Activated CD4-positive, CD25-positive, alpha-beta regulatory T cell (primary cell): ENCODE measurements around the gene RAB20.
"Not testable (repeated sequence)": the region's sequence is repeated elsewhere in the genome, so short reads cannot be mapped to it uniquely, and the experiment has no call there.

Experiments used
- DNase-seq, 4 experiments: peaks; one replicate each; lab custom pipeline; 2025; lab: John Stamatoyannopoulos, UW

RAB20 gene

GRCh38 chr13:110575322-110576069 lies 14.0 kb upstream of the RAB20 start:
- no peak for DNase-seq

DNA sequence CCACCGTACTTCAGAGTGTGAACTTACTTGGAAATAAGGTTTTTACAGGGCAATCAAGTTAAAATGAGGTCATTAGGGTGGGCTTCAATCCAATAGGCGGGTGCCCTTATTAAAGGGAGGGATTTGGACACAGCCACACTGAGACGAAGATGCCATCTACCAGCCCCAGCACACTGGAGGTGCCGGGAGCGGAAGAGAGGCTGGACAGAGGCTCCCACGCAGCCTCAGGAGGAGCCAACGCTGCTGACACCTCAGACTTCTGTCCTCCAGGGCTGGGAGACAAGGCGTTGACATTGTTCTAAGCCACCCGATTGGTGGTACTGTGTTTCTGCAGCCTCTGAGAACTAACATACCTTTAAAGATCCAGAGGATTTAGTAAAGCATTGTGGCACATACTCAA lies 12.6 kb upstream of the RAB20 start:
- DNase-seq = no peak

DNA sequence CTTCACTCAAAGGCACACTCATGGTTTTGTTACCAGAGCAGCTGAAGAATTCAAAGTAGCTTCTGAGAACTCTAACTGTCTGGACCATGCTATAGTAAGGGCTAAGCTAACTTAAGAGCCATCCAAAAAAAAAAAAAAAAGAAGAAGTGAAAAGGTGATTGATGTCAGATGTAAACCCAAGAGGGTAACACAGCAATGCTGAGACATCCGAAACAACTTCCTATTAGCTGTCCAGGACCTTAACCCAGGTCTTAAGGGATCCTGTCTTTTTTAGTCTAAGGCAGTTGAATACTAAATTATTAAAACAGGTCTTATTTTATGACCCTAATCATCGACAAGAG lies 11.2 kb upstream of the RAB20 start:
- no peak for DNase-seq

- DNase-seq = no peak
These were observed 10.6 kb upstream of the RAB20 start for GRCh38 chr13:110571896-110572777.

DNA sequence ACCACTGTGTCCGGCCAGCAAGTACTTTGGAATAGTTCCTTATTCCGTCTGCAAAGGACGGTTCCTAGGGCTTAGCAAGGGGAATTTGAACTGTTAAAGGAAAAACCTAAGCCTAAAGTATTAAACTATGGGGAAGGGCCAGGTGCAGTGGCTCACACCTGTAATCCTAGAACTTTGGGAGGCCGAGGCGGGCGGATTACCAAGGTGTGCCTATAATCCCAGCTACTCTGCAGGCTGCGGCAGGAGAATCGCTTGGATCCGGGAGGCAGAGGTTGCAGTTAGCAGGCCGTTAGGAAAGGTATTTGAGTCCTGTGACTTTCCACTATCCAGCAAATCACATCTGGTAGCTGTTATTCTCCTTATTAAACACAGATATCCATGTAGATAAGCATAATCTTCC lies 9.4 kb upstream of the RAB20 start:
- no peak for DNase-seq

DNA sequence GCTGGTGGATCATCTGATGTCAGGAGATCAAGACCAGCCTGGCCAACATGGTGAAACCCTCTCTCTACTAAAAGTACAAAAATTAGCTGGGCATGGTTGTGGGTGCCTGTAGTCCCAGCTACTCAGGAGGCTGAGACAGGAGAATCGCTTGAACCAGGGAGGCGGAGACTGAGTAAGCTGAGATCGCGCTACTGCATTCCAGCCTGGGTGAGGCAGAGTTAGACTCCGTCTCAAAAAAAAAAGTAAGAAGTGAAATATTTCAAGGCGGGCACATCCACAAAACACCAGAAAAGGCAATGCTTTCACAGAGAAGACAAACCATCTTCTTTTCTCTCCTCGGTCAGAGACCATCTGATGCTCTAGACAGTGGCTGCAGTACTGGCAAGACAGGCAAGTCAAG lies 8.4 kb upstream of the RAB20 start:
- not testable (repeated sequence) for DNase-seq

DNA sequence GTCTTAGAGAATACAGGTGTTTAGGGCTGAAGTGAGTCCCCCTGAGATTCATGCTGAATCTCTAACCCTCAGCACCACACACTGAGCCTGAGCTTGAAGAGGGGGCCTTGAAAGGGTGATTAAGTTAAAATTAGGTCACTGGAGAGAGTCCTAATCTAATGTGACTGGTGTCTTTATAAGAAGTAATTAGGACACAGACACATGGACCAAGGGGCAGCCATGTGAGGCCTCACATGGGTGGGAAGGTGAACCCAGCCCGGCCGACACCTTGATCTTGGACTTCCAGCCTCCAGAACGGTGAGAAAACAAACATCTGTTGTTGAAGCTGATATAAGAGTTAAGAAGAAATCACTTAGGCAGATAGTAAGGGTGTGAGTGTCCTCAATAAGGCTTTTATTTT lies 7.1 kb upstream of the RAB20 start:
- DNase-seq = no peak

DNA sequence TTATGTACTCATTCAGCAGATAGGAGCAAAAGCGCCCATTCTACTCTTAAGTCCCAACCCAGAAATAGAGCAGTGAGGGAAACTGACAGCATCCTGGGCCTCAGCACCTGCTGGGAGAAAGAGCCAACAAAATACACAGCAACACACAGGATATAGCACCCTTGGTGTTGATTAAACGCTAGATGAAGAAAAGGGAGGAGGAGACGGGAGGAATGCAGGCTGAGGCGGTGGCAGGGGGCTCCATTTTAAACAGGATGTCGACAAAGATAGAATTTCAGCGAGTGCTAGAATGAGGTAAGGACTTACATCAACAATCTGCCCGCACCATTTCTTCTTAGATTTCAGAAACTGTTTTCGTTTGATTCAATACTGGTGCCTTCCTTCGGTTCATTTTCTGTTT lies 4.6 kb upstream of the RAB20 start:
- DNase-seq = no peak

DNA sequence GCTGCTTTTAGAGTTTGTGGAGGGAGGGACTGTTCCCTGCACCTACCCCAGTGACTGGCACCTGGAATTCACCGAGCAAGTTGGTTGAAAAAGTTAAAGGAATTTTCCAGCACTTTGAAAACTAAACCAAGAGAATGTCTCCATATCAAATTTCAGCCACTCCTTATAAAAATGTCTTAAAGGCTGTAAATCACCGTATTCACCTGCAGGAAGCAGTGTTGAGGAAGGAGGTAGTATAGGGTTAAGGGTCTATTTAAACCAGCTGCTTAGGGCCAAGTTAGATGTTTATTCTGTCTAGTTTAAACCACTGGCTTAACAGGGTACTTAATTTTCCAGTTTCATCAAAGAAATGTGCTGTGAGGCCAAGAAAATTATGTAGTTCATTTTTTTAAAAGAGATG lies 3.8 kb upstream of the RAB20 start:
- DNase-seq = no peak

DNA sequence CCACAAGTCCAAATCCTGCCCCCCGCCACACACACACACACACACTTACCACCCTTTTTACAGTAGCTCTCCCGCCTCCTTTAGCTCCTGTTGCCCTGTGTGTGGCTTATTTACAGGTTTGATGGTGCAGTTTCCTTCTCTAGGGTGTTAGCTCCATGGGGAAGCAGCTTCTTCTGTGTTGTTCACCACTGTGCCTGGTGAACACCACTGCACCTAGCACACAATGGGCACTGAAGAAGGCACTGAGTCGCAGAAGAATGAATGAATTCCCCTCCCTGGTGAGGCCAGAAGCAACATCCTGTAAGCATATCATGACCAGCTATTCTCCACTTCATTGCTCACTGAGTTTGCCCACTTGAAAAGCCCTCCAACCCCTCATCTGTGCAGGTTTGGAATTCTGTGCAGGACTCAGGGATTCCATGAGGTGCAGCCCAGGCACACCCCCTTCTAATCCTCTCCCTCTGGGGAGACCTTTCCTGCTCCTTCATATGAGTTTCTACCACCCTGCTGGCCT lies 3.0 kb upstream of the RAB20 start:
- no peak for DNase-seq

DNA sequence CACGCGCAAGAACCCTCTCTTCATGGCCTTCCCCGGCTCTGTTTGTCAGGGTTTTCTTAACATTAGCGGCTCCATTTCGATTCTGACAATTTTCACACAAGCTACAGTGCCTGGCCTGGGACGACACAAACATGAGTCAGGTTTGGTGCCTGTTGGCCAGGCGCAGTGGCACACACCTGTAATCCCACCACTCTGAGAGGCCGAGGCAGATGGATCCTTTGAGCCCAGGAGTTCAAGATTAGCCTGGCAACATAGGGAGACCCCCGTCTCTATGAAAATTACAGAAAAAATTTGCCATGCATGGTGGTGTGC lies 1.9 kb upstream of the RAB20 start:
- no peak for DNase-seq

DNA sequence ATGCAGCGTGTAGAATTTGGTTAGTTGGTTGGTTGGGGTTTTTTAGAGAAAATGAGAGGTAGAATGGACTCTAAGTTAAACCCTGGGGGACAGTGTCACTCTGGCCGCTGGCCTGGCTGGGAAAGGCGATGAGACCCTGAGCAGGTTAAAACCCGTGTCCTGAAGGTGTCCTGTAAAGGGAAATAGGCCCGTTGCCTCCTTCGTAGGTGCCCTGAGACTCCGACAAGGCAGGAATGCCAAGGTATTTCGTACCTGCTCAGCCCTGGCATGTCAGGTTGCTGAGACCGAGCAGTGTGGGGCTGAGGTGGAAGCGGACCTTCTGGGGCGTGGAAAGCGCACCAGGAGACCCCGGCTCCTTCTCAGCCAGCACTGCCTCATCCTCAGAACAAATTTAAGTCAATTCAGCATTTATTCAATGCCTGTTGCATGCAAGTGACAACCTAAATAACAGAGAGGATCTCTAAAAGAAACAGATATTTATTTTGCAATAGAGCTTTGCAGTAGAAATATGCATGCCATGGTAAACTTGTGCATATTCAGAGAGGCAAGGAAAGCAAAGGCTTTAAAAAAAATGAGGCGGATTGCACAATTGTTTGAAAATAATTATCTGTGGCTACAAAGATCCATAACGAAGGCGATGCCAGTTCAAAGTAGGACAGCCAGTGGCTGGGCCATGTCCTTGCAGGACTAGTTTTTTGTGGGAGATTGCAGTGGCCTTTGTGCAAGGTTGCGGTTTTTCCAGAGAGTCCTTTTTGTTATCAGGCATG lies 1.4 kb upstream of the RAB20 start:
- DNase-seq = no peak

DNA sequence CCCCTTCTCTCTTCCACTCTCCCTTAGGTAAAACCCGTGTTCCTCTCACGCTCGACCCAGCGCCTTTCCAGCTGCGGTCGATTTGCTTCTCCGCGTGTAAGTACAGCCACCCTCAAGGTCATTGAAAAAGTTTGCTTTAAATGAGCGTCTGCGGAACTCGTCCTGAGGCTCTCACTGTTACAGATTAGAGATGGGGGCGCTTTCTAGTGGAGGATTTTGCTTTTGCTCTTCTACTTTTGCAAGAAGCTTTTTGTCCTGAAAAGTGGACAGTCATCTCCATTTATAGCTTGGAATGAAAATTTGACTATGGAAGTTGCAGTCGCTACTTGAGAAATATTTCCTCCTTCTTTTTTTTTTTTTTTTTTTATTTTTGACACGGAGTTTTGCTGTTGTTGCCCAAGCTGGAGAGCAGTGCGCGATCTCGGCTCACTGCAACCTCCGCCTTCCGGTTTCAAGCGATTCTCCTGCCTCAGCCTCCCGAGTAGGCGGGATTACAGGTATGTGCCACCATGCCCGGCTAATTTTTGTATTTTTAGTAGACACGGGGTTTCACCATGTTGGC lies 595 bp upstream of the RAB20 start:
- DNase-seq = no peak

DNA sequence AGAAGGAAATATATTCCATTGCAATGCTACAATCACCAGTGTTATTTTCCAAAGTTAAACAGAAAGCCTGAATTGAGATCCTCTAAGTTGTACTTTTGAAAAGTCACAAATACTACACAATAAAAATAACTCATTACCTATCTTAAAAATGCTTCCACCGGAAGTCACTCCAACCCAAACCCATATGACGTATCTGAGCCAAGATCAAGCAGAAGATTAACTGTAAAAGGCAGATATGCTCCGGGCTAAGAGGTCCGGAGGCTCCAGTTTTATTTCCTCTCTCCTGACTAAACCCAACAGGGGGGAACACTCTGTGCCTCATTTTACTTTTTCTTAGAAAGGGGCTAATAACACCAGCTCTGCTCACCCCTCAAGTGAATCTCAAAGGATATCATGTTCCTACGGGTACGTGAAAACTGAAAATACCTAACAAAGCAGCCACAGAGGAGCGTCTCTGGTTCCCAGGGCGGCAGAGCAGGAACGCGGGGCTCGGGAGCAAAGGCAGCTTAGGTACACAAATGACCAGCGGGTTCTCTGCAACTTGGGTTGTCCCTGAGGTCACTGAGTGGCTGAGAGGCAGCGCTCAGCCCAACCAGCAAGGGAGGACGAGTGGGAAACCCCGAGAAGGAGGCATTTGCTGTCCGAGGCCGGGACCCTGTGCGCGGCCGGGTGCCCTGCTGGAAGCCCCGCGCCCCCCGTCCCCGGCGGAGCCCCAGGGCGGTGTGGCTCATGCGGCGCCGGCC lies 750 bp downstream of the RAB20 start:
- DNase-seq = no peak

DNA sequence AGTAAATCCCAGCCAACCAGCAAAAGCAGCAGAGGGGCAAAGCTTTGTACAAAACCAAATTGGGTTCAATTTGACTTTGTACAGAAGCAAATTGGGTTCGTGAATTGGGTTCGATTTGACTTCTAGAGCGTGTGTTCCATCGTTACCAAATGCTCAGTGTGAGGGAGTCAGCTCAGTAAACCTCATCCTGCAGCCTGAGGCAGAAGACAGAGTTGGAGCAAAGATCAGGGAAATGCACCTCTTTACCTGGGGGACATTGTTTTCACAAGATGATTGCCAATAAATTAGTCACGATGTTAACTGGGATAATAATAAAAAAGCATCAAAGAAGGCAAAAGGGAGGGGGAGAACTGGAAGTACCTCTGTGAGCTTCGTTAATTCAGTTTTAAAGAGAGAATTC lies 1.5 kb downstream of the RAB20 start:
- no peak for DNase-seq

- no peak for DNase-seq
These were observed 2.0 kb downstream of the RAB20 start for GRCh38 chr13:110559429-110559943.

GRCh38 chr13:110557610-110558305 lies 3.8 kb downstream of the RAB20 start:
- DNase-seq = no peak

DNA sequence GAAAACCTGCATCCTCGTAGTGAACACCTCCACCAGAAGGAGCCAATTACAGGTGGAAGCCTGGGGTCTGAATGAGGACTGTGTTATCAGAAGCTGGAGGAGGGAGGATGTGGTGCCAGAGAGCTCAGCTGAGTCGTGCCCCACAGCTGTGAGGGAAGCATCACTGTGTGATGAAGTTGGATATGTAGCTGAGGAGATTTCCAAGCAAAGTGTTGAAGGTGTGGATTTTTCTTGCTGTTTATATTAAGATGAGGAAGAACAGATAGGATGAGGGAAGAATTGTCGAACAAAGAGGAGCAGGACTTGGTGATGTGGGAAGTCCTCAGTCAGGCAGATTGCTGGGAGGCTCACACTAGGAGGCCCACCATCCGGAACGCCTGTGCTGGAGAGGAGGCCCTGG lies 4.4 kb downstream of the RAB20 start:
- no peak for DNase-seq

GRCh38 chr13:110556224-110556606 lies 5.3 kb downstream of the RAB20 start:
- no peak for DNase-seq

- DNase-seq = no peak
These were observed 5.8 kb downstream of the RAB20 start for GRCh38 chr13:110555601-110556223.
